Fibroblast of lung (primary cell): ENCODE results near the gene EIF5A2.

Source experiments
- EZH2 ChIP-seq: IDR thresholded peaks from 2 replicates; pipeline ENCODE4 v1.5.1; 2012; ENCODE audit warnings: low read length, control low read depth, mild to moderate bottlenecking; ENCODE audit errors: missing control alignments
- TF ChIP-seq, protein P1 (sequence below), 2 donors: IDR thresholded peaks in 1 of 2; conservative IDR thresholded peaks in 1 of 2; 1 replicate in 1 of 2; 2 replicates in 1 of 2; pipeline ENCODE4 v1.5.1; 2011 to 2012; ENCODE audit warnings: low read length in 2 of 2, control low read depth in 1 of 2, inconsistent platforms in 1 of 2, low read depth in 1 of 2, mild to moderate bottlenecking in 1 of 2

DNA sequence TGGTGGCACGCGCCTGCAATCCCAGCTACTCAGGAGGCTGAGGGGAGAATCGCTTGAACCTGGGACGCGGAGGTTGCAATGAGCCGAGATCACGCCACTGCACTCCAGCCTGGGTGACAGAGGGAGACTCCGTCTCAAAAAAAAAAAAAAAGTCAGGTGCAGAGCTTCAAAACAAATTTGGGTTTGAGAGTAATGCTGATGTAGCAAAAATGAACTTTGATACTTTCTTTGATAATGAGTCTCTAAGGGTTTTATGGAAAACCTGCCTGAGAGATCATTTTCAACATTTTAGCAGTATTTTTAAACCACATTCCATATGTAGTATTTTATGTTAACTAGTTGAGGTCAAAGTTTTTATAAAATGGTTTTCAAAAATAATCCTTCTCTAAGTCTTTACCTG, 14.5 kb downstream of the EIF5A2 start:
- TF ChIP-seq, protein P1, sequence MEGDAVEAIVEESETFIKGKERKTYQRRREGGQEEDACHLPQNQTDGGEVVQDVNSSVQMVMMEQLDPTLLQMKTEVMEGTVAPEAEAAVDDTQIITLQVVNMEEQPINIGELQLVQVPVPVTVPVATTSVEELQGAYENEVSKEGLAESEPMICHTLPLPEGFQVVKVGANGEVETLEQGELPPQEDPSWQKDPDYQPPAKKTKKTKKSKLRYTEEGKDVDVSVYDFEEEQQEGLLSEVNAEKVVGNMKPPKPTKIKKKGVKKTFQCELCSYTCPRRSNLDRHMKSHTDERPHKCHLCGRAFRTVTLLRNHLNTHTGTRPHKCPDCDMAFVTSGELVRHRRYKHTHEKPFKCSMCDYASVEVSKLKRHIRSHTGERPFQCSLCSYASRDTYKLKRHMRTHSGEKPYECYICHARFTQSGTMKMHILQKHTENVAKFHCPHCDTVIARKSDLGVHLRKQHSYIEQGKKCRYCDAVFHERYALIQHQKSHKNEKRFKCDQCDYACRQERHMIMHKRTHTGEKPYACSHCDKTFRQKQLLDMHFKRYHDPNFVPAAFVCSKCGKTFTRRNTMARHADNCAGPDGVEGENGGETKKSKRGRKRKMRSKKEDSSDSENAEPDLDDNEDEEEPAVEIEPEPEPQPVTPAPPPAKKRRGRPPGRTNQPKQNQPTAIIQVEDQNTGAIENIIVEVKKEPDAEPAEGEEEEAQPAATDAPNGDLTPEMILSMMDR (conservative IDR thresholded peaks at IDR 0.05 in 1 of 2, IDR thresholded peaks at IDR 0.05 in 1 of 2; ENCODE audit: low read depth in 1 of 2, low read length in 2 of 2): no peak
- no peak for TF ChIP-seq EZH2
